Sciatic nerve (tissue), 2 donors: ENCODE results near the gene TSEN2. TPM values are rescaled to one million over a fixed set of nuclear protein-coding genes. Genes with fewer than 3 reads are reported as not detected.

Source experiments
- ATAC-seq: fragments of 200-7000 bp; cut with Tn5 transposase; one replicate; pipeline ENCODE4 v1.9.1; 2020; ENCODE audit warnings: mild to moderate bottlenecking, moderate library complexity
- DNase-seq: peaks from one replicate; pipeline ENCODE4 v3.0.0-alpha.2; 2020; ENCODE audit warnings: low spot score
- intact Hi-C: fragments of 100-400 bp; cut with DNase I; formaldehyde crosslinking; loops from one replicate; pipeline ENCODE4 v1.14.2; 2022
- total RNA-seq: library from RNA; stranded (reverse); fragmentation: NEBNext Ultra II Directional; extraction: Animal tissue kit (Norgen Biotek cat#: 25700); gene quantifications from one replicate; pipeline ENCODE4 v1.2.1, GENCODE V29; 2021
- donor health status: DM: no; HTN: no; CAD: no.
- donor health status: DM: no; HTN: no; CAD: no.

Gene TSEN2
- total RNA-seq, 1 donor from 2014 or later, result 22.2 TPM

DNA sequence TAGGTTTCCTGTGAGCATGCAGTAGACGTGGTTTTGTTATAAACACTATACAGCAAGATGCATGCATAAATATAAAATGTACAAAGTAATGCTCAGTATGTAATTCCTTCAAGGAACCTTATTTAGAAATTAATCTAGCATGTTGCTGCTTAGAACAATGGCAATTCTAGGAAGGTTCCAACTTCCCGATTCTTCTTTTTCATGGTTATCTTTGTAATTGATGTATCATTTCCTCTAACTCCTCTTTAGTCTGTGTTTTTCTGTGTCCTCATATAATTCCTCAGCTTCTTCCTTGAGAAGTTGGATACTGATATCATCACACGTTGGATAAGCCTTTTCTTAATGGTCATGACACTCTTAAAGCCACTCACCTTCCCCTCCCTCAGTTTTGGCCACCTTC is 3.5 kb downstream of the TSEN2 start:
- no peak for ATAC-seq
- DNase-seq, result no peak
- intact Hi-C loops, result no loop called here

DNA sequence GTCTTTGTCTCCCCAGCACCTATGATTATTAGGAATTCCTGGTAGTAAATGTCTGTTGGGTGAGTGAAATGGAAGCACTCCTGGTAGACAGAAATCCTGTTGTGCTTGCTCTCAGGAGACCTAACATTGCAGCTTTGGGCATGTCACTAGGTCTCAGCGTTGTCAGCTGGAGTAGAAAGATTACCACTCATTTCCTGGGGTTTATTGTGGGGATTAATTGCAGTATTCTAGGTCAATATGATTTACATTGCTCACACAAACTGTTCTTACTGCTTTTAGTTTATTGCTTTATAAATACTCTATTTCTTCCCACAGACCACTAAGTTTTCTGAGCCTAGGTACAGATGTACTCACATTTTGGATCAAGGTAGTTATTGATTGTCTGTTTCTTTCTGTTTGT is 5.1 kb downstream of the TSEN2 start:
- ATAC-seq (no peak), DNase-seq (no peak)
- intact Hi-C loops, result no loop called here

DNA sequence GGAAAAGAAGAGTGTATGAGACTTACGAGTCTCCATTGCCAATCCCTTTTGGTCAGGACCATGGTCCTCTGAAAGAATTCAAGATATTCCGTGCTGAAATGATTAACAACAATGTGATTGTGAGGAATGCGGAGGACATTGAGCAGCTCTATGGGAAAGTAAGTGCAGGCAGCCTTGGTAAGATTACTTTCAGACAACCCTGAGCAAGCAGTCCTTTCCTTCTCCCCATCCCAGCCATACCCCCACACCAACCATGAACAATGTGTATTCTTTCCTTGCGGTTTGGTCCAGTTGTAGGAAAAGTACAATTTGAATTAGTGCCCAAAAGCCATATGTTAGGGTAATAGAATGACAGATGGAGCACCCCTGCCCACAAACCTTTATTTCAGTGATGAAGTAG is 5.6 kb downstream of the TSEN2 start:
- ATAC-seq (no peak), DNase-seq (no peak)
- intact Hi-C loops, result no loop called here

DNA sequence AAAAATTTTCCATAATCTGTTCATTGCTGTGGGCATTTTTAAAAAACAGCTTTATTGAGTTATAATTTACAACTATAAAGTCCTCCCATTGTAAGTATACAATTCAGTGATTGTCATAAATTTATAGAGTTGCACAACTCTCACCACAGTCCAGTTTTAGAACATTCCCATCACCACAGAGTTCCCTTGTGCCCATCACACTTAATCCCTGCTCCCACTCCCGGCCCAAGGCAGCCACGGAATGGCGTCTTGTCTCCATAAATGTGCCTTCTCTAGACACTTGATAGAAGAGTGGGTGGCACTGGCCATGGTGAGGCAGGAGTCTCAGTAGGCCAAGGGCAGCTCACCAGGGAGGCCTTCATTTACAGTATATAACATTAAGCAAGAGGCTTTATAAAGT is 6.3 kb downstream of the TSEN2 start:
- intact Hi-C loops, result no loop called here
- DNase-seq (no peak), ATAC-seq (no peak)

DNA sequence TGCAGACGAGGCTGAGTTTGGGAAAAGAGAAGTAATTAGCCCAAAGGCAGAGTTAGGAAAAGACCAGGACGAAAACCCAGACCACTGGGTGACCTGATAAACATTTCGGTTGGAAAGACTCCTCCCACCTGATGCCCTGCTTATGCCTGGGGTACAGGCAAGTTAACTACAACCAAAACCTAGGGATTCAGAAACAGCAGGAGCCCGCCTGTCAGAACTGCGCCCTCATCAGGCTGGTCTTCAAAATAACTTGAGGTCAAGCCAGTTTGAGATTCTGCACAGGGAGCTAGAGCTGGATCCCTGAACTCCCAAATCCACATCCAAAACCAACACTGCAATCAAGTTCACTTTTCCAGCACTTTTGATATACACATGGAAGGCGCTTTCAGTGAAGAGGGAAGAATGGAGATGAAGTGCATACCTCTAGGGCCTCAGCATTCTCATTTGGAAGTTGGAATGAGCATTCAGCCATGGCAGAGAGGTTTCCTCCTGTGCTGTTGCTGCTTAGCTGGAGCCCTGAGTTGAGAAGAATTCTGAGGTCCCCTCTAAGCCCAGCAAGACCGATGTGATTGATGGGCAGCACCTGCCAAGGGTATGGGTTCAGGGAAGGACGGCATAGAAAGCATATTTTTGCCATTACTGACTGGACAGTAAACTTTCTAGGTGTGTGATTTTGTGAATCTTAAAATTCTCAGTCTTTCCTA is 11.6 kb downstream of the TSEN2 start:
- DNase-seq (no peak), ATAC-seq (no peak)
- intact Hi-C loops, result no loop called here

DNA sequence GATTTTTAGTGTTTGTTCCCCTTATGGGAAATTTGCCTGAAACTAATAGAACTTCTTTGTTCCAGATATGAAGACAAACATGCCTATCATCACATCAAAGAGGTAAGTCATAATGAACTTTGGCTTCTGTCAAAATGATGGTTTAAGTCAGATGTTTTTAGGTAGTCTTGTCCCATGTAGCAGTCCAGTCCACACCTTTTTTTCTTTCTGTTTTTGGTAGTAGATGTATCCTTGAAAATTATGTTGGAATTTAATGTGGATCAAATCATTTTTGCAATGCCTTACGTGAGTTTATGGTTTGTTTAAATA is 12.1 kb downstream of the TSEN2 start:
- intact Hi-C loops, result no loop called here
- DNase-seq (no peak), ATAC-seq (no peak)

DNA sequence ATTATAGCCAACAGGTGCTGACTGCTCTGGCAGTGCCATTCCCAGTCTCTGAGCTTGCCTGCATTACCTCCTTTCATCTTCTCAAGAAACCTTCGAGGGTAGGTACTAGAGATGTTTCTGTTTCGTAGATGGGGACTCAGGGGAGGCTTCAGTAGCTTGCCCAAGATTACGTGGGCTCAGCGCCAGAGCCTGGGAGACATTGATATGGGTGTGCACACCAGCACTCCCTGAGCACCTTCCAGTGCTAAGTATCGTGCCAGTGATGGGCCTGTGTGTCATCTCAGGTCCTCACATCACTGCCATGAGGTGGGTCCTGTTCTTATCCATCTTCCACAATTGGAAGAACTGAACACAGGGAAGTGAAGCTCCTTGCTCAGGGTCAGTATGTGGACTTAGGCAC is 15.2 kb downstream of the TSEN2 start:
- no peak for DNase-seq
- no peak for ATAC-seq
- intact Hi-C loops, result loop anchor here (1.0 kb wide), 1 partner anchor 16 kb away; no protein-coding TSS in a partner anchor

DNA sequence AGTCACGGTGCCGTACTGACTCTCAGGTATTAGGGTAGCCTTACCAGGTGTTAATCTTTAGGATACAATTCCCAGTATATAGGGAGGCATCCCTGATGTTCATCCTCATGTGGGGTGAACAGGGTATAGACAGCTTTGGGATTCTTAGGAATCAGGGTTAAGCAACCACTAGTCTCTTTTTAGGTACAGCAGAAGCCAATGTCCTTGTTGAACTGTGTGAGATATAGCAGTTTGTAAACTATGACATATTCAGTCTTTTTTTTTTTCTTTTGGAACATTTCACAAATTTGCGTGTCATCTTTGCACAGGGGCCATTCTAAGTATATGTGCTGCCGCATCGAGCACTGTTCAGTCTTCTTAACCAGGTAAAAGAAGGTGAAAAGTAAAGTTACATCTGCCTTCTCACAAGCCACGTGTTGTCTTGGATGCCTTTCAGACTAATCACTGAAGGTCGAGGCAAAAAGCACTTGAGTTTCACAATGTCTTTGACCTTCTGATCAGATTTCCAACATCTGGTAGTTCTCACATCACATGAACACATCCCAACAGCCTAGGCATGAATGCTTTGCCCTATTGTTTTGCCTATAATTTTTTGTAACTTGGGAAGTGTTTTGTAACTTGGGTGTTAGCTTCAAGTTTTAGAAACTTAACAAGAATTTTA is 17.2 kb downstream of the TSEN2 start:
- DNase-seq, result no peak
- intact Hi-C loops, result no loop called here
- peak; percentile 92 for ATAC-seq

DNA sequence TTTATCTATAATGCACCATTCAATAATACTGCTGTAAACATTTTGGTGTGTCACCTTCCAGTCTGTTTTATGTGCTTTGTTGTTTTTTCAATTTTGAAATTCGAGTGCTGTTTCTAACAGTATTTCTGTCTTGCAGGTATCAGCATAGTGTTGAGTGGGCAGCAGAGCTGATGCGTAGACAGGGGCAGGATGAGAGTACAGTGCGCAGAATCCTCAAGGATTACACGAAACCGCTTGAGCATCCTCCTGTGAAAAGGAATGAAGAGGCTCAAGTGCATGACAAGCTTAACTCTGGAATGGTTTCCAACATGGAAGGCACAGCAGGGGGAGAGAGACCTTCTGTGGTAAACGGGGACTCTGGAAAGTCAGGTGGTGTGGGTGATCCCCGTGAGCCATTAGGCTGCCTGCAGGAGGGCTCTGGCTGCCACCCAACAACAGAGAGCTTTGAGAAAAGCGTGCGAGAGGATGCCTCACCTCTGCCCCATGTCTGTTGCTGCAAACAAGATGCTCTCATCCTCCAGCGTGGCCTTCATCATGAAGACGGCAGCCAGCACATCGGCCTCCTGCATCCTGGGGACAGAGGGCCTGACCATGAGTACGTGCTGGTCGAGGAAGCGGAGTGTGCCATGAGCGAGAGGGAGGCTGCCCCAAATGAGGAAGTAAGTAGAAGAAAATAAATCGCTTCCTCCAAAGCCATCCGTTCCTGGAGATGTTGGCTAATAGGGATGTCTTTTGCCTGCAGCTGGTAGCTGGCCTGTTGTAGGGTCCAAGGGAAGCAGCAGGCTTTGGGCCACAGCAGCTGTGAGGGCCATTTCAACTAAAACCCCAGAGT is 19.1 kb downstream of the TSEN2 start:
- DNase-seq, result no peak
- intact Hi-C loops, result no loop called here
- ATAC-seq, result no peak

DNA sequence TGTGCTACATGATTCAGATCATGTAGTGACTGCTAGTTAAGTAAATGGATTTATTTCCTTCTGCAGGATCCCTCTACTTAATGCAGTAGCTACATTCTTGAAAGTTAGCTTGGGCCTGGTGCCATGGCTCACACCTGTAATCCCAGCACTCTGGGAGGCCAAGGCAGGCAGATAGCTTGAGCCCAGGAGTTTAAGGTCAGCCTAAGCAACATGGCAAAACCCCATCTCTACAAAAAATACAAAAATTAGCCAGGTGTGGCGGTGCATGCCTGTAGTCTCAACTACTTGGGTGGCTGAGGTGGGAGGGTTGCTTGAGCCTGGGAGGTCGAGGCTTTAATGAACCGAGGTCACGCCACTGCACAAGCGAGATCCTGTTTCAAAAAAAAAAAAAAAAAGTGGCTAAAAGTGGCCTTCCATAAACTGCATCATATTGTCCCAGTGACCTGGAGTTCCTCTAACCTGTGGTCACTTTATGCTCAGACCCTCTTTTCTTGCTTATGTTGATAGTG is 22.0 kb downstream of the TSEN2 start:
- intact Hi-C loops, result no loop called here
- ATAC-seq, result no peak
- no peak for DNase-seq

DNA sequence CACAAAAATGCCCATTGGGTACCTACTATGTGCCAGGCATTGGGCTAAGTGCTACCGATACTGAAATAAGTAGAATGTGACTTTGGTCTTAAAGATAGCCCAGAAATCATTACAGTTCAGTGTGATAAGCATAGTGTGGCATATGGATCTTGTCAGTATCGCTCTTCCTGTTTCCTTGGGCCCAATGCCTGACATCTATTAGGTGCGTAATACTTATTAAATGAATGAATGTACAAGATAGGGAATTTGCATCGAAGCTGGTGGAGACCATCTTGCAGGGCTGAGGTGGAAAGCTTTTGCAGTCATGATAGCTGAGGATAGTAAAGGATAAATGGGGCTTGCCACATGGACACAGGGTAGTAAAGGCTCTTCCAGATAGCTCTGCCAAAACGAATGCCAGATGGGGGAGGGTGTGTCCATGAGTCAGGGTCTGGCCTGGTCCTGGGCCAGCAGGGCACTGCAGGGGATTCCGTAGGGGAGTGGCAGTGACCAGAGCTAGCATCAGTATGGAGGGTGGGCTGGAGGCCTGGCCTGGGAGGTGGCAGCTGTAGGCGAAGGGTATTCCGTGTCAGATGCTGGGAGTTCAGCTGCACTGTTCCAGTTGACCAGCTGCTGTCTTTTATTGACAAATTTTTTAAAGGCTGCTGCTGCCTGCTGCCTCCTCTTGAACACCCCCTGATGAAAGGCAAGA is 23.5 kb downstream of the TSEN2 start:
- peak; percentile 10 for ATAC-seq
- DNase-seq, result no peak
- intact Hi-C loops, result no loop called here

DNA sequence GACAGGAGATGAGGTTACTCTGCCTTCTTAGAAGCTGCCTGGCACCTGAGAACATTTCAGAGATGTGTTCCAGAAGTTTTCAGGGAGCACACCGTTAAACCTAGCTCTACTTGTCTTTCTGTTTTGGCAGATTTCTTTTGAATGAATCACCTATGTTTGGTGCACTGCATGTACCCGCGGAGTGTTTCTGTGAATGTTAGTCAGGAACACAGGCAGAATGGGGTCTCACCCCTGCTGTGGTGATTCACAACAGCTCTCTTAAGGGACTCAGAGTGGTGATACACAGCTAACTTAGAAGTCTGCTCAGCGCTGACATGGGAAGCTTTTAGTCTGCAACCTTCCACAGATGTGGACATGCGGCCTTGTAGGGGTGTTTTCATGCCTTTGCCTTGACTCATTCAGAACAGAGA is 24.0 kb downstream of the TSEN2 start:
- ATAC-seq (peak; percentile 72), DNase-seq (no peak)
- intact Hi-C loops, result no loop called here

DNA sequence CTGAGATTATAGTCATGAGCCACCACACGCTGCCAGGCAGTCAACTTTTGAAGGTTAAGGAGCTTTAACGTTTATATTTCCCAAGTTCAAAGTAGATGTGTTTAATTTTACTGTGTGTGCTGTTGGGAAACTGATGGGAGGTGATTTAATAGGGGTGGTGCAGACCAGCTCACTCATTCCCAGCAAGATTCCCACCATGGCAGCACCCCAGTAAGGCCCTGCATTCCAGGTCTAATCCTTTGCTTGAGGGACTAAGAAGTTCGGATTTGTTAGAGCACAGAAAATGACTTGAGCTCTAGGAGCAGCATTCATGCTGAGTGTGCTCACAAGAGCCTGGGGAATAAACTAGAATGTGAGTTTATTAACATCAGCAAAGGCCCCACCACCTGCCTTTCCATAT is 25.2 kb downstream of the TSEN2 start:
- intact Hi-C loops, result no loop called here
- no peak for DNase-seq
- no peak for ATAC-seq

DNA sequence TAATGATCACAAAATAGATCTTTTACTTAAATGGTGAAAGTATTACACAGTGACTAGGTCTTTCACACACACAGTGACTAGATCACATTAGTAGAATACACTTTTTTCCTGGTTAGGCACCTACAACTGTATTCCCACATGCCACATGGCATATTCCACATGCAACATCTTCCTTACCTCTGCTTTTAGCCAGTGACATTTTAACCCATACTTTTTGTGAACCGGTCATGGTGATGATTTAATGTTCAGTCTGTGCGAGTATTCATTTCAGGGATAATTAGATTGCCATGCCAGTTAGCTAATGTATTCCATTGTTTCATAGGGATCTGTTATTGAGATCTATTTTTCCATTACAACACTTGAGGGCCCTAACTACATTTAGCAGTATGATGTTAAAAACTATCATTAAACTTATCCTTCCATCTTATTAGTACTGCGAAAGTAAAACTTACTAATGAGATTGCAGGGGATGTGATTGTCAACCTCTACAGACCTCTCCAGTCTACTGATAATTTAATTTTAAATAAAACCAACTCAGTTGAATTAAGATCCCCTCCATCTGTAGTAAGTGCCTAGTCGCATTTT is 28.3 kb downstream of the TSEN2 start:
- DNase-seq (no peak), ATAC-seq (no peak)
- intact Hi-C loops, result no loop called here

DNA sequence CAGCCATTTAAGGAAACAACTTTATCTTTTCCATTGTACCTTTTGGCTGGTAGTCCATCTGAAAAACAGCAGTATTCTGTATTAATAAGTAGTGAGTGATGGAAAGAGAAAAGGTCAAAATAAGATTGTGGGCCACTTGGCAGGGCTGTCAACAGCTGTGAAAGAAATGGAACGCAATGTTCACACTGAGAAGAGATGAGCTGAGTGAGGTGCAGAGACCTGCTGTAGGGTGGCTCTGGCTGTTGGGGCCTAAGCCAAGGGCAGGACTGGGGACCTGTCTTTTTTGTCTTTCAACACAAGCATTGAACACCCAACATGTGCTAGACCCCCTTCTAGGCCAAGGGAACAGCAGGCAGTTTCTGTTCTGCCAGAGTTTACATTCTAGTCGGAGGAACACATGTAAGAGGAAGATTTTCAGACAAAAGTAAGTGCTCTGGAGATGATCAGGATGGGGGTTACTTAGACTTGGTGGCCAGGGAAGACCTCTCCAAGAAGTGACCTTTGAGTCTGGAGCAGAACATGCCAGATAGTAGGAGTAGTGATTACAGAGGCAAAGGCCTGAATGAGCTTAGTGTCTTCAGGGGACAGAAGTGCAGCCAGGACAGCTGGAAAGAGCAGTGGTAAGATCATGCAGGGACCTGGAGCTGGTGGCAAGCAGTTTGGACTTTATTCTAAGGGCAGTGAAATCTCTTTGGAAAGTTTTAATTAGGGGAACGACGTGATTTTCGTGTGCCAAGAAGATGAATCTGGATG is 29.6 kb downstream of the TSEN2 start:
- no peak for ATAC-seq
- DNase-seq, result no peak
- intact Hi-C loops, result no loop called here

DNA sequence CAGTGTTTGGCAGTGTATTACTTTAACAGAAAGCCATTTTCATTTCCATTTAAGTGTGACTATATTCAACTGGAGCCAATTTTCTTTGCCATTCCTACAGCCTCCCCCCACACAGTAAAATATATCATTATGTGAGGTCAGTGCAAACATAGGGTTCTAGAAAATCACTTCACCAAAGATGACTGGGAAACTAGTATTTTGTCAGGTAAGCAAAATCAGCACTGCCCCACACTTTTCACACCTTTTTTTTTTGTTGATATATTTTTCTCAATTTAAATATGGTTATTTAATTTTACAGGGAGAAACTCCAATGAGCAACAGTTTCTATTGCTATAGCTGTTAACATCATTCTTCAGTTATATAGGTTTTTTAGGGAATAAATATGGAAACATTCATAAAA is 31.4 kb downstream of the TSEN2 start:
- no peak for ATAC-seq
- DNase-seq, result no peak
- intact Hi-C loops, result no loop called here

DNA sequence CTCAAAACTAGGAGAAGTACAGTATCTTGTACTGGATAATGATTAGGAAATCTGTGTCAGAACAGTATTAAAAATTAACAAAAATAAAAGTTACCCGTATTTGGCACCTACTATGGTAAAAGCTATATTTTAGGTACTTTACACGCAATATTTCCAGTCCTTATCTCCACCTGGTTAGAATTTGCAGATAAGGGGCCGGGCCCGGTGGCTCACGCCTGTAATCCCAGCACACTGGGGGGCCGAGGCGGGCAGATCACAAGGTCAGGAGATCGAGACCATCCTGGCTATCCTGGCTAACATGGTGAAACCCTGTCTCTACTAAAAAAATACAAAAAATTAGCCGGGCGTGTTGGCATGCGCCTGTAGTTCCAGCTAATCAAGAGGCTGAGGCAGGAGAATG is 32.6 kb downstream of the TSEN2 start:
- no peak for ATAC-seq
- DNase-seq, result no peak
- intact Hi-C loops, result no loop called here

DNA sequence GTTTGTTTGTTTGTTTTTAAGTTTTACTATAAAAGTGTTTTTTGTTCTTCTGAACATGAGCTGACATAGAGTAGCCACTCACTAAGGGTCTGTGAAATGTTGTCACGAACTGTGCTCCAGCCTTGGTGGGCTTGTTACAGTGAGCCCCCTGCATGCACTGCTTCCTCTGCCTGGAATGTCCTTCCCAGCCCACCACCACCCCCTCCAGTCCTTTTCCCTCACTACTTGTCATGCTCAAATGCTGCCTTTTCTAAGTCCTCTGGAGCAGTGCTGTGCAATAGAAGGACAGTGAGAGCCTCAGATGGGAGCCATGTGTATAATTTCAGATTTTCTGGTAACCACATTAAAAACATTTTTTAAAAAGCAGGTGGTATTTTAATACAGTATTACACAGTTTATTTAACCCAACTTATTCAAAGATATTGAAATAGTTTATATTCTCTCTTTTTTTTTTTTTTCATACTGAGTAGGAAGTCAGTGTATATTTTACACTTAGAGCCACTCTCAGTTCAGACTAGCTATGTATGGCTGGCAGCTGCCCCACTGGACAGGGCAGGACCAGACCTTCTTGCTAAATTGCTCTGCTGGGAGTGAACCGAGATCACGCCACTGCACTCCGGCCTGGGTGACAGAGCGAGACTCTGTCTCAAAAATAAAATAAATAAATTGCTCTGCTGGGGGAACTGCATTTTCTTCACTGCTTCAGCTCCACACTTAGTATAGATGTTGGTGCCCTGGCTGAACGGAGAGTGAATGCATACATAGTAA is 34.2 kb downstream of the TSEN2 start:
- ATAC-seq (no peak), DNase-seq (no peak)
- intact Hi-C loops, result no loop called here
